Endothelial cell of umbilical vein (primary cell): ENCODE results near the gene KIN. TPM values are rescaled to one million over a fixed set of nuclear protein-coding genes. Genes with fewer than 3 reads are reported as not detected.

ENCODE experiments used
- BruUV-seq: library from RNA; stranded (reverse); fragments of 400-500 nt; replicated peaks from 2 replicates; lab custom pipeline; 2021; lab: Mats Ljungman, UMichigan
- CTCF ChIA-PET: fragments of 300-600, 350-600 bp; sonication (Branson Sonifier 250); formaldehyde crosslinking; loops from one replicate; lab custom pipeline; 2021; ENCODE audit warnings: antibody characterized with exemption, inconsistent platforms; lab: Charles Lee
- POLR2A ChIA-PET: fragments of 300-600, 350-600 bp; sonication (Branson Sonifier 250); formaldehyde crosslinking; loops from one replicate; lab custom pipeline; 2021; ENCODE audit warnings: antibody characterized with exemption, inconsistent platforms; lab: Charles Lee
- DNase-seq: peaks from one replicate; pipeline ENCODE4 v3.0.0-alpha.2; 2011; ENCODE audit warnings: low read depth, low spot score
- FAIRE-seq: peaks from 2 replicates; lab custom pipeline; 2011; peaks lifted over from hg19 to GRCh38; lab: Jason Lieb, UNC
- H2AFZ ChIP-seq: 2 replicates; pipeline ENCODE4 v1.6.0; 2012; ENCODE audit warnings: low read depth, low read length, control low read depth, inconsistent platforms
- H3K27ac ChIP-seq: 2 replicates; pipeline ENCODE4 v1.5.1; 2011; ENCODE audit warnings: low read depth, mild to moderate bottlenecking, control low read depth, low read length, moderate library complexity; ENCODE audit not compliant: insufficient read depth
- H3K27me3 ChIP-seq, 2 experiments: 2 replicates each; pipeline versions ENCODE4 v1.6.0 to v1.6.1; 2011; ENCODE audit warnings: low read length in 2 of 2, mixed read lengths in 1 of 2; ENCODE audit not compliant: control insufficient read depth in 2 of 2, insufficient read depth in 2 of 2
- H3K36me3 ChIP-seq, 2 experiments: 2 replicates in 1 of 2; 3 replicates in 1 of 2; pipeline ENCODE4 v1.5.1; 2011; ENCODE audit warnings: low read length in 2 of 2, mild to moderate bottlenecking in 1 of 2, moderate library complexity in 1 of 2; ENCODE audit not compliant: control insufficient read depth in 2 of 2, insufficient read depth in 2 of 2; ENCODE audit errors: extremely low read depth in 1 of 2
- H3K4me1 ChIP-seq: 3 replicates; pipeline ENCODE4 v1.5.1; 2011; ENCODE audit warnings: mild to moderate bottlenecking, low read length; ENCODE audit not compliant: control insufficient read depth, insufficient read depth; ENCODE audit errors: extremely low read depth
- H3K4me2 ChIP-seq: 2 replicates; pipeline ENCODE4 v1.6.1; 2011; ENCODE audit warnings: low read length, control low read depth, mixed read lengths; ENCODE audit not compliant: insufficient read depth
- H3K4me3 ChIP-seq, 3 experiments: fragments of 200-600 bp in 1 of 3; sonication (generic), shearing (Covaris generic) in 1 of 3; replicated peaks in 1 of 3; 2 replicates each; pipeline ENCODE4 v1.5.1; 2011 to 2016; ENCODE audit warnings: control low read depth in 3 of 3, low read length in 3 of 3, mild to moderate bottlenecking in 2 of 3, inconsistent platforms in 1 of 3, low read depth in 1 of 3, moderate library complexity in 1 of 3; ENCODE audit not compliant: insufficient read depth in 1 of 3
- H3K79me2 ChIP-seq: 2 replicates; pipeline ENCODE4 v1.6.0; 2012; ENCODE audit warnings: low read length, inconsistent platforms; ENCODE audit not compliant: control insufficient read depth, insufficient read depth
- H3K9ac ChIP-seq: replicated peaks from 2 replicates; pipeline ENCODE3; 2011; ENCODE audit warnings: low read length, control low read depth; ENCODE audit not compliant: insufficient read depth; ENCODE audit errors: extremely low read depth
- H3K9me1 ChIP-seq: replicated peaks from 3 replicates; pipeline ENCODE4 v1.6.0; 2011; ENCODE audit warnings: mild to moderate bottlenecking, low read length; ENCODE audit not compliant: control insufficient read depth, insufficient read depth; ENCODE audit errors: extremely low read depth
- H3K9me3 ChIP-seq: replicated peaks from 2 replicates; pipeline ENCODE4 v1.5.1; 2012; ENCODE audit warnings: low read length, inconsistent platforms; ENCODE audit not compliant: control insufficient read depth, insufficient read depth
- H4K20me1 ChIP-seq: replicated peaks from 2 replicates; pipeline ENCODE3; 2011; ENCODE audit warnings: mild to moderate bottlenecking, low read length; ENCODE audit not compliant: control insufficient read depth, insufficient read depth; ENCODE audit errors: extremely low read depth
- EZH2 ChIP-seq: IDR thresholded peaks from 2 replicates; pipeline ENCODE4 v1.6.1; 2012; ENCODE audit warnings: borderline replicate concordance, low read depth, mild to moderate bottlenecking, moderate library complexity, low read length, inconsistent platforms; ENCODE audit not compliant: severe bottlenecking
- FOS ChIP-seq: IDR thresholded peaks from 2 replicates; pipeline ENCODE4 v1.6.1; 2011; ENCODE audit warnings: mild to moderate bottlenecking, low read length, moderate library complexity, borderline replicate concordance; ENCODE audit not compliant: insufficient read depth
- GATA2 ChIP-seq: IDR thresholded peaks from 2 replicates; pipeline ENCODE4 v1.7.0; 2011; ENCODE audit warnings: low read depth, mild to moderate bottlenecking, moderate library complexity, mixed read lengths, low read length; ENCODE audit not compliant: insufficient read length, insufficient read depth
- JUN ChIP-seq: IDR thresholded peaks from 2 replicates; pipeline ENCODE4 v1.6.1; 2011; ENCODE audit warnings: borderline replicate concordance, low read depth; ENCODE audit not compliant: insufficient read length, insufficient read depth
- MAX ChIP-seq: IDR thresholded peaks from 2 replicates; pipeline ENCODE4 v1.6.1; 2011; ENCODE audit not compliant: insufficient read depth, insufficient read length
- MYC ChIP-seq: IDR thresholded peaks from one replicate; pipeline ENCODE4 v1.6.1; 2011; ENCODE audit warnings: mild to moderate bottlenecking, low read depth, low read length
- POLR2A ChIP-seq: IDR thresholded peaks from 2 replicates; pipeline ENCODE4 v1.6.1; 2012; ENCODE audit warnings: low read depth, mild to moderate bottlenecking, control low read depth, low read length
- POLR2AphosphoS5 ChIP-seq: IDR thresholded peaks from 2 replicates; pipeline ENCODE4 v1.6.1; 2012; ENCODE audit warnings: low read depth, mild to moderate bottlenecking, control low read depth, low read length, moderate library complexity; ENCODE audit not compliant: insufficient read depth
- dilution Hi-C: fragments of 300-500 bp; cut with MboI; formaldehyde crosslinking; loops from one replicate; pipeline ENCODE4 v1.15.0; 2019; ENCODE audit warnings: low sequenced_read_pairs; ENCODE audit not compliant: extremely low pct_ligation_motif_present
- intact Hi-C: fragments of 100-400 bp; cut with micrococcal nuclease; formaldehyde crosslinking; loops from one replicate; pipeline ENCODE4 v1.10.0; 2022
- polyA plus RNA-seq, 4 experiments: library from polyadenylated mRNA; depleted of rRNA in 3 of 4; stranded (reverse) in 3 of 4; unstranded in 1 of 4; fragments of >200 nt; gene quantifications; 2 replicates each; pipeline versions ENCODE4 v1.2.1 to v1.2.3, GENCODE V29; 2011 to 2012; ENCODE audit warnings: missing spikeins in 1 of 4
- total RNA-seq: library from RNA; stranded (reverse); gene quantifications from 2 replicates; pipeline ENCODE4 v1.2.3, GENCODE V29; 2021
- TF ChIP-seq, protein P1 (sequence below), 2 donors: IDR thresholded peaks; 1 replicate in 1 of 2; 2 replicates in 1 of 2; pipeline ENCODE4 v1.5.1; 2011; ENCODE audit warnings: low read length in 2 of 2, mild to moderate bottlenecking in 2 of 2, moderate library complexity in 2 of 2, control low read depth in 1 of 2, inconsistent platforms in 1 of 2, low read depth in 1 of 2; ENCODE audit not compliant: insufficient read depth in 1 of 2; ENCODE audit errors: extremely low read depth in 1 of 2

The KIN gene
- total and polyA plus RNA-seq, 2 donors (not counting 3 experiments of a cell fraction or from before 2014, with no cell fraction given), result 2.6 to 14.4 TPM

DNA sequence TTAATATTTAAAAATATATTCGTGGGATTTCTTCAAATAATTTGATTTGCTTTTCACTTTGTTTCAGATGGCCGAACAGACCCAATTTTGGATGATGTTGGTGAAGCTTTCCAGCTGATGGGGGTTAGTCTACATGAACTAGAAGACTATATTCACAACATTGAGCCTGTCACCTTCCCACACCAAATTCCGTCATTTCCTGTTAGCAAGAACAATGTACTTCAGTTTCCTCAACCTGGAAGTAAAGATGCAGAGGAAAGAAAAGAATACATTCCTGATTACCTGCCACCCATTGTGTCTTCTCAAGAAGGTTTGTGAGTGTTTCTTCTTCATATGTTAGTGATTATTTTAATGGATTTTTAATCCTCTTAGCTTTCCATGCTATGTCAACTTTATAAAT lies 36.5 kb upstream of the KIN start:
- H3K9me3 ChIP-seq, result no peaks in the 10 kb centered on the region
- TF ChIP-seq FOS (no peak), JUN (no peak), MAX (no peak), GATA2 (no peak), EZH2 (no peak), POLR2AphosphoS5 (no peak), MYC (no peak), POLR2A (no peak)
- TF ChIP-seq, protein P1, sequence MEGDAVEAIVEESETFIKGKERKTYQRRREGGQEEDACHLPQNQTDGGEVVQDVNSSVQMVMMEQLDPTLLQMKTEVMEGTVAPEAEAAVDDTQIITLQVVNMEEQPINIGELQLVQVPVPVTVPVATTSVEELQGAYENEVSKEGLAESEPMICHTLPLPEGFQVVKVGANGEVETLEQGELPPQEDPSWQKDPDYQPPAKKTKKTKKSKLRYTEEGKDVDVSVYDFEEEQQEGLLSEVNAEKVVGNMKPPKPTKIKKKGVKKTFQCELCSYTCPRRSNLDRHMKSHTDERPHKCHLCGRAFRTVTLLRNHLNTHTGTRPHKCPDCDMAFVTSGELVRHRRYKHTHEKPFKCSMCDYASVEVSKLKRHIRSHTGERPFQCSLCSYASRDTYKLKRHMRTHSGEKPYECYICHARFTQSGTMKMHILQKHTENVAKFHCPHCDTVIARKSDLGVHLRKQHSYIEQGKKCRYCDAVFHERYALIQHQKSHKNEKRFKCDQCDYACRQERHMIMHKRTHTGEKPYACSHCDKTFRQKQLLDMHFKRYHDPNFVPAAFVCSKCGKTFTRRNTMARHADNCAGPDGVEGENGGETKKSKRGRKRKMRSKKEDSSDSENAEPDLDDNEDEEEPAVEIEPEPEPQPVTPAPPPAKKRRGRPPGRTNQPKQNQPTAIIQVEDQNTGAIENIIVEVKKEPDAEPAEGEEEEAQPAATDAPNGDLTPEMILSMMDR (IDR thresholded peaks at IDR 0.05; ENCODE audit: extremely low read depth in 1 of 2, insufficient read depth in 1 of 2, low read depth in 1 of 2, low read length in 2 of 2), result no peak
- H3K27me3 ChIP-seq, result no peaks in the 10 kb centered on the region
- H2AFZ ChIP-seq, result no peak overlapping the region
- intact Hi-C loops (no loop called here), dilution Hi-C loops (no loop called here)
- peaks cover 4% of the 10 kb centered on the region in 2 experiments for H3K36me3 ChIP-seq
- H3K27ac ChIP-seq, result no peak overlapping the region
- no peak overlapping the region for H3K4me3 ChIP-seq
- FAIRE-seq (peak; percentile 80), DNase-seq (peak; percentile 11)
- H3K4me2 ChIP-seq, result no peak overlapping the region
- H3K79me2 ChIP-seq, result peaks cover 30% of the 10 kb centered on the region
- ChIA-PET POLR2A (no interaction called here), CTCF (interaction anchor here (1.3 to 1.7 kb wide), 2 partner anchors 137 to 1385 kb away, joined by 4 to 6 read pairs; no protein-coding TSS in a partner anchor)
- no peaks in the 10 kb centered on the region for H4K20me1 ChIP-seq
- H3K9ac ChIP-seq, result no peak overlapping the region
- H3K4me1 ChIP-seq, result peaks cover 6% of the 10 kb centered on the region
- BruUV-seq, result no TSS peak
- H3K9me1 ChIP-seq, result no peaks in the 10 kb centered on the region
